ENCODE results near the gene B3GNT7.

The B3GNT7 gene

GRCh38 chr2:231395188-231396057, at the start of gene B3GNT7:
TSS of gene B3GNT7 (plus strand) at chr2:231395710. CDS start at chr2:231395804, 94 bp downstream.
- Histone ChIP-seq H3K9me3 (ENCODE audit: insufficient read depth, low read length) (no peaks in the 10 kb centered on the region), H3K9ac (ENCODE audit: low read length) (peak within 1 kb of the TSS; percentile 72), H3K27me3 (ENCODE audit: low read length) (no peaks in the 10 kb centered on the region), H3K4me2 (ENCODE audit: low read depth, low read length, poor library complexity, severe bottlenecking) (peak within 1 kb of the TSS; percentile 85), H3K4me3 (ENCODE audit: insufficient read depth, low read length, poor library complexity, severe bottlenecking) (peak within 1 kb of the TSS; percentile 57), H4K20me1 (ENCODE audit: low read depth, low read length) (no peaks in the 10 kb centered on the region), H3K79me2 (ENCODE audit: insufficient read depth, low read length) (peaks cover 31% of the 10 kb centered on the region), H3K9me2 (replicated peaks; ENCODE audit: insufficient read depth, low read length) (no peaks in the 10 kb centered on the region), H3F3A (ENCODE audit: insufficient read depth) (peaks cover 30% of the 10 kb centered on the region), H3K36me3 (ENCODE audit: low read length) (no peaks in the 10 kb centered on the region), H2AFZ (ENCODE audit: low read depth, low read length, severe bottlenecking) (no peak within 1 kb of the TSS), H3K27ac (ENCODE audit: low read depth, low read length) (peak within 1 kb of the TSS; percentile 96)
- no peak for TF ChIP-seq CTCF (IDR thresholded peaks at IDR 0.05; ENCODE audit: insufficient read depth, low read length, poor library complexity, severe bottlenecking)
- TF ChIP-seq EZH2phosphoT487 (conservative IDR thresholded peaks at IDR 0.05; ENCODE audit: low read length), result no peak

GRCh38 chr2:231347081-231347480, 48.4 kb upstream of the B3GNT7 start:
- Histone ChIP-seq H3K9me2 (replicated peaks; ENCODE audit: insufficient read depth, low read length) (no peaks in the 10 kb centered on the region), H2AFZ (ENCODE audit: low read depth, low read length, severe bottlenecking) (no peak overlapping the region), H3K9me3 (ENCODE audit: insufficient read depth, low read length) (no peaks in the 10 kb centered on the region), H3K27ac (ENCODE audit: low read depth, low read length) (no peak overlapping the region), H3K79me2 (ENCODE audit: insufficient read depth, low read length) (no peaks in the 10 kb centered on the region), H3K36me3 (ENCODE audit: low read length) (no peaks in the 10 kb centered on the region), H4K20me1 (ENCODE audit: low read depth, low read length) (no peaks in the 10 kb centered on the region), H3K9ac (ENCODE audit: low read length) (no peak overlapping the region), H3K4me2 (ENCODE audit: low read depth, low read length, poor library complexity, severe bottlenecking) (no peak overlapping the region), H3K27me3 (ENCODE audit: low read length) (no peaks in the 10 kb centered on the region), H3F3A (ENCODE audit: insufficient read depth) (no peaks in the 10 kb centered on the region), H3K4me3 (ENCODE audit: insufficient read depth, low read length, poor library complexity, severe bottlenecking) (no peak overlapping the region)
- no peak for TF ChIP-seq EZH2phosphoT487 (conservative IDR thresholded peaks at IDR 0.05; ENCODE audit: low read length)
- no peak for TF ChIP-seq CTCF (IDR thresholded peaks at IDR 0.05; ENCODE audit: insufficient read depth, low read length, poor library complexity, severe bottlenecking)

GRCh38 chr2:231347638-231348037, 47.9 kb upstream of the B3GNT7 start:
- TF ChIP-seq CTCF (IDR thresholded peaks at IDR 0.05; ENCODE audit: insufficient read depth, low read length, poor library complexity, severe bottlenecking) (no peak), EZH2phosphoT487 (conservative IDR thresholded peaks at IDR 0.05; ENCODE audit: low read length) (no peak)
- Histone ChIP-seq H2AFZ (ENCODE audit: low read depth, low read length, severe bottlenecking) (no peak overlapping the region), H3K27ac (ENCODE audit: low read depth, low read length) (no peak overlapping the region), H3K79me2 (ENCODE audit: insufficient read depth, low read length) (no peaks in the 10 kb centered on the region), H4K20me1 (ENCODE audit: low read depth, low read length) (no peaks in the 10 kb centered on the region), H3K9me2 (replicated peaks; ENCODE audit: insufficient read depth, low read length) (no peaks in the 10 kb centered on the region), H3K9me3 (ENCODE audit: insufficient read depth, low read length) (no peaks in the 10 kb centered on the region), H3K36me3 (ENCODE audit: low read length) (no peaks in the 10 kb centered on the region), H3F3A (ENCODE audit: insufficient read depth) (no peaks in the 10 kb centered on the region), H3K4me2 (ENCODE audit: low read depth, low read length, poor library complexity, severe bottlenecking) (no peak overlapping the region), H3K4me3 (ENCODE audit: insufficient read depth, low read length, poor library complexity, severe bottlenecking) (no peak overlapping the region), H3K9ac (ENCODE audit: low read length) (no peak overlapping the region), H3K27me3 (ENCODE audit: low read length) (no peaks in the 10 kb centered on the region)
